Lower lobe of right lung (tissue), 2 donors: Measurements from ENCODE around the gene VAMP1. TPM values are rescaled to one million over a fixed set of nuclear protein-coding genes. Genes with fewer than 3 reads are reported as not detected.

Source experiments
- ATAC-seq, 2 donors: fragments of 200-7000 bp; cut with Tn5 transposase; one replicate each; pipeline ENCODE4 v1.9.1; 2020 to 2022; ENCODE audit warnings: mild to moderate bottlenecking in 2 of 2, moderate library complexity in 2 of 2
- DNase-seq: peaks from one replicate; pipeline ENCODE4 v3.0.0-alpha.2; 2020
- H3K27ac ChIP-seq: fragments of 200-600 bp; one replicate; pipeline ENCODE4 v1.8.0; 2022
- H3K27me3 ChIP-seq: fragments of 200-600 bp; one replicate; pipeline ENCODE4 v1.8.0; 2022; ENCODE audit warnings: low read depth
- H3K36me3 ChIP-seq: fragments of 200-600 bp; one replicate; pipeline ENCODE4 v1.8.0; 2022; ENCODE audit warnings: mild to moderate bottlenecking
- H3K4me1 ChIP-seq: fragments of 200-600 bp; one replicate; pipeline ENCODE4 v1.8.0; 2022
- H3K4me3 ChIP-seq: fragments of 200-600 bp; one replicate; pipeline ENCODE4 v1.8.0; 2022; ENCODE audit warnings: mild to moderate bottlenecking
- H3K9me3 ChIP-seq: fragments of 200-600 bp; one replicate; pipeline ENCODE4 v1.8.0; 2022
- CTCF ChIP-seq: fragments of 200-600 bp; IDR thresholded peaks from one replicate; pipeline ENCODE4 v1.8.0; 2022; ENCODE audit warnings: antibody characterized with exemption, mild to moderate bottlenecking
- intact Hi-C: fragments of 100-400 bp; cut with DNase I; formaldehyde crosslinking; loops from one replicate; pipeline ENCODE4 v1.11.0; 2022
- total RNA-seq: library from RNA; stranded (reverse); fragmentation: NEBNext Ultra II Directional; extraction: Animal tissue kit (Norgen Biotek cat#: 25700); gene quantifications from one replicate; pipeline ENCODE4 v1.2.1, GENCODE V29; 2021
- donor health status: DM: no; HTN: yes; CAD: no; lungs with severe emphysema.

VAMP1 gene
- total RNA-seq, 1 donor from 2014 or later, result 6.8 TPM

DNA sequence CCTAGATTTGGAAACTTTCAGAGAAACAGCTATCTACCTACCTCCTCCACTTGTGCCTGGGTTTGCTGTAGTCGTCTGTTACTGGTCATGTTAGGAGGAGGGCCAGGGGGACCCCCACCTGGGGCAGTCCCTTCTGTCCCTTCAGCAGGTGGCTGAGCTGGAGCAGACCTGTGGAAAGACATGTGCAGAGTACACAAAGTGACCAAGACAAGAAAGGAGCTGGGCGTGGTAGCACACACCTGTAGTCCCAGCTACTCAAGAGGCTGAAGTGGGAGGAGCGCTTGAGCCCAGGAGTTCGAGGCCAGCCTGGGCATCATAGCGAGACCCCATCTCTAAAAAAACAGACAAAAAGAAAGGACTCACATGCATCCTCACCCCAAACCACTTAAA, 4.3 kb downstream of the VAMP1 start:
- H3K4me1 ChIP-seq, result peaks cover 70% of the 10 kb centered on the region
- H3K27ac ChIP-seq, result no peak overlapping the region
- no peak for TF ChIP-seq CTCF
- ATAC-seq, result no peak
- no peaks in the 10 kb centered on the region for H3K9me3 ChIP-seq
- H3K36me3 ChIP-seq, result peaks cover 62% of the 10 kb centered on the region
- DNase-seq, result no peak
- intact Hi-C loops, result no loop called here
- no peak overlapping the region for H3K4me3 ChIP-seq
- no peaks in the 10 kb centered on the region for H3K27me3 ChIP-seq

GRCh38 chr12:6465467-6466183, 4.9 kb downstream of the VAMP1 start:
- H3K36me3 ChIP-seq, result peaks cover 67% of the 10 kb centered on the region
- no peak overlapping the region for H3K27ac ChIP-seq
- TF ChIP-seq CTCF, result peak; percentile 82
- H3K4me3 ChIP-seq, result no peak overlapping the region
- H3K9me3 ChIP-seq, result no peaks in the 10 kb centered on the region
- H3K27me3 ChIP-seq, result no peaks in the 10 kb centered on the region
- no peak for DNase-seq
- H3K4me1 ChIP-seq, result peaks cover 72% of the 10 kb centered on the region
- intact Hi-C loops, result no loop called here
- peak; percentile 40 to 55 for ATAC-seq

GRCh38 chr12:6464531-6464930, 5.9 kb downstream of the VAMP1 start:
- DNase-seq (no peak), ATAC-seq (no peak)
- intact Hi-C loops, result no loop called here
- Histone ChIP-seq H3K27ac (peak overlapping the region; percentile 46), H3K4me3 (no peak overlapping the region), H3K36me3 (peaks cover 78% of the 10 kb centered on the region), H3K9me3 (no peaks in the 10 kb centered on the region), H3K27me3 (no peaks in the 10 kb centered on the region), H3K4me1 (peaks cover 72% of the 10 kb centered on the region)
- no peak for TF ChIP-seq CTCF

DNA sequence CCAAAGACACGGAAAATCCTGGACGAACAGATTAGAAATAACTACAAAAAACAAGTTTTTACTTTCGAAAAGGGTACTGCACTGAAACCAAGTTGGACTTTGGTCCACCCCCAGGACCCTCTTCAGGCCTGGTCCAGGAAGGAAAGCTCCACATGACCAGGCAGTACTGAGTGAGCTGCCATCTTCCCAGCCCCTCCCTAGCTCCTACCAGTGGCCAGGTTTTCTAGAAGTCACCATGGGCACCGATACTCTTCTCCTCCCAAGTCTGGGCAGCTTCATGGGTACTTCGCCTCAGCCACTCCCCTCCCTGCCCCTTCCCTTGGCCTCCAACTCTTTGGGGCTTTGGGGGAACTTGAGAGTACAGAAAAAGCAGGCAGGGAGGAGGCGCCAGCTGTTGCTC, 6.6 kb downstream of the VAMP1 start:
- intact Hi-C loops, result no loop called here
- H3K4me3 ChIP-seq, result no peak overlapping the region
- no peaks in the 10 kb centered on the region for H3K27me3 ChIP-seq
- H3K27ac ChIP-seq, result peak overlapping the region; percentile 46
- no peak for DNase-seq
- H3K36me3 ChIP-seq, result peaks cover 85% of the 10 kb centered on the region
- ATAC-seq, result no peak
- TF ChIP-seq CTCF, result no peak
- no peaks in the 10 kb centered on the region for H3K9me3 ChIP-seq
- H3K4me1 ChIP-seq, result peaks cover 65% of the 10 kb centered on the region

DNA sequence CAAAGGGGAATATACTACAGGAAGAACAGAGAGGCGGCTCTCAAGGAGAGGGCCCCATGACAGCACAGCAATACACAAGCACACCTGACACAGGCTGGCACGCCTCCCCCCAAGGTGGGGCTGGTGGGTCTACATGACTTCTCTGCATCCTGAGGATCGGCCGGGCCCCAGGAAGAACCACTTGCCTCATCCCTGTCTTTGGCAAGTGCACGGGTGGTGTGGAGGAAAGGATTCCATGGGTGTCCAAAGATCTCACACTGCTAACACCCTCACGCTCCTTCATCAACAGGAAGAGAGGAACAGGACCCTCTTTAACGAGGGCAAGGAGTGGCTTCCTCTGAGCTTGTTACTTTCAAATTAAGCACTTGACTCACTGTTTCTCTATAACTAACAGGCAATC, 7.3 kb downstream of the VAMP1 start:
- Histone ChIP-seq H3K36me3 (peaks cover 92% of the 10 kb centered on the region), H3K4me1 (peaks cover 60% of the 10 kb centered on the region), H3K27ac (peak overlapping the region; percentile 46), H3K4me3 (no peak overlapping the region), H3K9me3 (no peaks in the 10 kb centered on the region), H3K27me3 (no peaks in the 10 kb centered on the region)
- ATAC-seq (no peak), DNase-seq (no peak)
- intact Hi-C loops, result no loop called here
- no peak for TF ChIP-seq CTCF
